SK-N-SH (cell line): ENCODE measurements around the gene PAQR3. TPM values are rescaled to one million over a fixed set of nuclear protein-coding genes. Genes with fewer than 3 reads are reported as not detected.

Experiments used
- CTCF ChIA-PET: fragments of 300-600, 350-600 bp; formaldehyde crosslinking; extraction: SDS; loops from one replicate; lab custom pipeline; 2021; lab: Yijun Ruan, JAX
- POLR2A ChIA-PET: fragments of 350-600 bp; sonication (Branson Sonifier 250); formaldehyde crosslinking; extraction: SDS; loops from one replicate; lab custom pipeline; 2020; ENCODE audit warnings: antibody characterized with exemption, inconsistent platforms; lab: Yijun Ruan, JAX
- DNase-seq: peaks from one replicate; pipeline ENCODE4 v3.0.0; 2012
- H2AFZ ChIP-seq: fragments of 200-600 bp; sonication (generic); 2 replicates; pipeline ENCODE4 v1.8.1; 2016; ENCODE audit warnings: antibody characterized with exemption, mild to moderate bottlenecking, low read depth
- H3F3A ChIP-seq: fragments of 200-600 bp; sonication (generic); replicated peaks from 2 replicates; pipeline ENCODE3; 2016; ENCODE audit warnings: antibody characterized with exemption, mild to moderate bottlenecking; ENCODE audit not compliant: insufficient read depth
- H3K27ac ChIP-seq, 2 experiments: fragments of 200-500 bp in 1 of 2; fragments of 200-600 bp in 1 of 2; sonication (Bioruptor generic) in 1 of 2; sonication (generic), shearing (Covaris generic) in 1 of 2; 2 replicates each; pipeline versions ENCODE4 v1.5.1 to v1.6.1; 2014 to 2016; ENCODE audit warnings: low read depth in 2 of 2, inconsistent platforms in 1 of 2, low read length in 1 of 2, mild to moderate bottlenecking in 1 of 2, mixed read lengths in 1 of 2
- H3K27me3 ChIP-seq: fragments of 200-600 bp; sonication (generic), shearing (Covaris generic); 2 replicates; pipeline ENCODE4 v1.6.1; 2016; ENCODE audit warnings: mixed run types; ENCODE audit not compliant: insufficient read depth
- H3K36me3 ChIP-seq, 2 experiments: fragments of 200-500 bp in 1 of 2; fragments of 200-600 bp in 1 of 2; sonication (Bioruptor generic) in 1 of 2; sonication (generic) in 1 of 2; replicated peaks in 1 of 2; 2 replicates each; pipeline versions ENCODE3 to v1.5.1; 2014 to 2016; ENCODE audit warnings: low read length in 1 of 2, mild to moderate bottlenecking in 1 of 2; ENCODE audit not compliant: insufficient read depth in 2 of 2, control insufficient read depth in 1 of 2
- H3K4me1 ChIP-seq, 2 experiments: fragments of 200-500 bp in 1 of 2; fragments of 200-600 bp in 1 of 2; sonication (Bioruptor generic) in 1 of 2; sonication (generic), shearing (Covaris generic) in 1 of 2; 2 replicates each; pipeline versions ENCODE4 v1.5.1 to v1.6.1; 2014 to 2016; ENCODE audit warnings: low read depth in 1 of 2, low read length in 1 of 2, mixed run types in 1 of 2; ENCODE audit not compliant: insufficient read depth in 2 of 2, control insufficient read depth in 1 of 2
- H3K4me2 ChIP-seq: fragments of 200-600 bp; sonication (generic), shearing (Covaris generic); 2 replicates; pipeline ENCODE4 v1.6.1; 2017; ENCODE audit warnings: mixed run types
- H3K4me3 ChIP-seq, 2 experiments: fragments of 200-500 bp in 1 of 2; fragments of 200-600 bp in 1 of 2; sonication (Bioruptor generic) in 1 of 2; sonication (generic), shearing (Covaris generic) in 1 of 2; 2 replicates each; pipeline versions ENCODE4 v1.5.1 to v1.8.1; 2014 to 2016; ENCODE audit warnings: low read depth in 2 of 2, inconsistent platforms in 1 of 2, low read length in 1 of 2, mild to moderate bottlenecking in 1 of 2, mixed read lengths in 1 of 2, moderate library complexity in 1 of 2
- H3K79me2 ChIP-seq: fragments of 200-600 bp; sonication (generic); 2 replicates; pipeline ENCODE4 v1.8.1; 2017; ENCODE audit warnings: mild to moderate bottlenecking; ENCODE audit not compliant: insufficient read depth
- H3K9ac ChIP-seq: fragments of 200-600 bp; sonication (generic); 2 replicates; pipeline ENCODE4 v1.6.1; 2017; ENCODE audit warnings: mixed run types
- H3K9me2 ChIP-seq: fragments of 200-600 bp; sonication (generic); 2 replicates; pipeline ENCODE4 v1.6.1; 2017; ENCODE audit warnings: mixed run types
- H3K9me3 ChIP-seq: fragments of 200-600 bp; sonication (generic); 2 replicates; pipeline ENCODE4 v1.6.1; 2017; ENCODE audit warnings: mixed run types, mild to moderate bottlenecking, moderate library complexity
- H4K20me1 ChIP-seq: fragments of 200-600 bp; sonication (generic); 2 replicates; pipeline ENCODE4 v1.6.1; 2017; ENCODE audit warnings: mild to moderate bottlenecking, mixed run types; ENCODE audit not compliant: insufficient read depth
- ELF1 ChIP-seq: IDR thresholded peaks from 2 replicates; pipeline ENCODE4 v1.4.0; 2012
- EZH2phosphoT487 ChIP-seq: fragments of 200-600 bp; sonication (generic); IDR thresholded peaks from 2 replicates; pipeline ENCODE4 v1.6.1; 2017; ENCODE audit warnings: low read depth, mixed run types, mild to moderate bottlenecking, antibody characterized with exemption, moderate library complexity, borderline replicate concordance
- FOSL2 ChIP-seq: IDR thresholded peaks from 2 replicates; pipeline ENCODE4 v1.4.0; 2012; ENCODE audit warnings: low read depth, mild to moderate bottlenecking, moderate library complexity, borderline replicate concordance
- FOXJ3 ChIP-seq: sonication (generic); formaldehyde crosslinking; IDR thresholded peaks from 2 replicates; pipeline ENCODE4 v1.5.1; 2020; ENCODE audit warnings: mild to moderate bottlenecking, missing genetic modification reagents
- FOXM1 ChIP-seq: IDR thresholded peaks from 2 replicates; pipeline ENCODE4 v1.4.0; 2012; ENCODE audit warnings: low read depth, mild to moderate bottlenecking
- GABPA ChIP-seq: IDR thresholded peaks from 2 replicates; pipeline ENCODE4 v1.4.0; 2012; ENCODE audit warnings: low read depth, mild to moderate bottlenecking
- GATA2 ChIP-seq: sonication (generic); formaldehyde crosslinking; IDR thresholded peaks from 2 replicates; pipeline ENCODE4 v1.5.0; 2020; ENCODE audit warnings: mild to moderate bottlenecking, missing genetic modification reagents
- IRF3 ChIP-seq: fragments of 150-350 bp; IDR thresholded peaks from 2 replicates; pipeline ENCODE4 v1.6.1; 2016; ENCODE audit warnings: mild to moderate bottlenecking, low read depth, low read length
- NFIC ChIP-seq: IDR thresholded peaks from 2 replicates; pipeline ENCODE4 v1.4.0; 2012; ENCODE audit warnings: borderline replicate concordance
- POLR2AphosphoS5 ChIP-seq: IDR thresholded peaks from 2 replicates; pipeline ENCODE4 v1.6.1; 2012; ENCODE audit warnings: low read depth, low read length
- RAD21 ChIP-seq: IDR thresholded peaks from 2 replicates; pipeline ENCODE4 v1.6.1; 2012; ENCODE audit warnings: mild to moderate bottlenecking, low read length
- RCOR1 ChIP-seq: fragments of 150-350 bp; IDR thresholded peaks from 2 replicates; pipeline ENCODE4 v1.6.1; 2017; ENCODE audit warnings: antibody characterized with exemption, low read length
- REST ChIP-seq: IDR thresholded peaks from 2 replicates; pipeline ENCODE4 v1.6.1; 2012; ENCODE audit warnings: mild to moderate bottlenecking, low read depth, low read length, moderate library complexity
- RFX5 ChIP-seq: IDR thresholded peaks from 2 replicates; pipeline ENCODE4 v1.6.1; 2012; ENCODE audit warnings: mild to moderate bottlenecking, improper control_type of control experiment, low read length
- RXRA ChIP-seq: IDR thresholded peaks from 2 replicates; pipeline ENCODE4 v1.4.0; 2012; ENCODE audit warnings: low read depth, mild to moderate bottlenecking, borderline replicate concordance
- SIN3A ChIP-seq: IDR thresholded peaks from 2 replicates; pipeline ENCODE4 v1.6.1; 2012; ENCODE audit warnings: low read depth, mild to moderate bottlenecking, low read length, moderate library complexity, borderline replicate concordance
- TAF1 ChIP-seq: IDR thresholded peaks from 2 replicates; pipeline ENCODE4 v1.6.1; 2012; ENCODE audit warnings: low read depth, mild to moderate bottlenecking, low read length, moderate library complexity, borderline replicate concordance
- TEAD4 ChIP-seq: IDR thresholded peaks from 2 replicates; pipeline ENCODE4 v1.4.0; 2012; ENCODE audit warnings: mild to moderate bottlenecking, borderline replicate concordance; ENCODE audit not compliant: insufficient read depth
- ZBTB33 ChIP-seq: IDR thresholded peaks from 2 replicates; pipeline ENCODE4 v1.4.0; 2012; ENCODE audit warnings: low read depth, borderline replicate concordance
- WGBS: methylation state at CpG from one replicate; pipeline ENCODE4 v1.1.6; 2017; ENCODE audit warnings: low lambda C conversion rate; 5-methylcytosine and 5-hydroxymethylcytosine counted together
- polyA plus RNA-seq, 3 experiments: library from polyadenylated mRNA; depleted of rRNA; stranded (reverse); fragments of >200 nt; gene quantifications; 2 replicates each; pipeline ENCODE4 v1.2.3, GENCODE V29; 2012

Gene PAQR3
- polyA plus RNA-seq, 1 of the 3 experiments (the other 2 are of a cell fraction): 10.3 TPM

GRCh38 chr4:78878031-78878430 is 61.2 kb downstream of the PAQR3 start:
- no peaks in the 10 kb centered on the region; the same call in 1 of the 2 replicates for H4K20me1 ChIP-seq
- no peaks in the 10 kb centered on the region for H3K79me2 ChIP-seq
- ChIA-PET POLR2A (no interaction called here), CTCF (no interaction called here)
- H3K9ac ChIP-seq: no peak overlapping the region
- no peaks in the 10 kb centered on the region for H3K27me3 ChIP-seq
- TF ChIP-seq FOSL2: no peak
- no peak for TF ChIP-seq RCOR1
- TF ChIP-seq TEAD4: no peak
- no peak for TF ChIP-seq NFIC
- no peak for TF ChIP-seq RAD21
- TF ChIP-seq EZH2phosphoT487: no peak
- no peak for TF ChIP-seq TAF1
- no peak for TF ChIP-seq IRF3
- no peak for TF ChIP-seq ZBTB33
- TF ChIP-seq FOXJ3: no peak
- TF ChIP-seq SIN3A: no peak
- H3K4me2 ChIP-seq: no peak overlapping the region
- no peak for DNase-seq
- H3K27ac ChIP-seq: no peak overlapping the region
- peaks cover 57 to 65% of the 10 kb centered on the region in 2 experiments for H3K36me3 ChIP-seq
- no peaks in the 10 kb centered on the region for H3K9me2 ChIP-seq
- H3F3A ChIP-seq: peaks cover 7% of the 10 kb centered on the region
- 97% methylated on average over 1 of the region's 1 CpG for WGBS
- H2AFZ ChIP-seq: no peak overlapping the region
- no peaks in the 10 kb centered on the region; a peak in 1 of 4 replicates for H3K4me1 ChIP-seq
- H3K9me3 ChIP-seq: no peaks in the 10 kb centered on the region
- H3K4me3 ChIP-seq: no peak overlapping the region

- no peak overlapping the region for H3K27ac ChIP-seq
- ChIA-PET POLR2A (no interaction called here), CTCF (interaction anchor here (0.7 kb wide), 1 partner anchor 264 kb away, joined by 3 read pairs; no protein-coding TSS in a partner anchor)
- H3K4me3 ChIP-seq: no peak overlapping the region
- no peaks in the 10 kb centered on the region; the same call in 1 of the 2 replicates for H4K20me1 ChIP-seq
- no peak overlapping the region for H3K4me2 ChIP-seq
- WGBS: 92% methylated on average over 5 of the region's 5 CpGs
- no peaks in the 10 kb centered on the region for H3K9me2 ChIP-seq
- no peak overlapping the region for H2AFZ ChIP-seq
- H3K27me3 ChIP-seq: no peaks in the 10 kb centered on the region
- H3K36me3 ChIP-seq: peaks cover 61 to 64% of the 10 kb centered on the region in 2 experiments
- H3K79me2 ChIP-seq: no peaks in the 10 kb centered on the region
- no peaks in the 10 kb centered on the region; a peak in 1 of 4 replicates for H3K4me1 ChIP-seq
- DNase-seq: no peak
- no peak overlapping the region for H3K9ac ChIP-seq
- no peaks in the 10 kb centered on the region for H3K9me3 ChIP-seq
- H3F3A ChIP-seq: peaks cover 7% of the 10 kb centered on the region
- TF ChIP-seq TEAD4 (no peak), RXRA (no peak), FOSL2 (no peak), GABPA (no peak), GATA2 (CRISPR knock-in tag) (no peak), REST (no peak), FOXM1 (no peak), TAF1 (no peak), RFX5 (no peak), ELF1 (no peak), NFIC (no peak), POLR2AphosphoS5 (no peak)
Measured at GRCh38 chr4:78876568-78877320, 62.5 kb downstream of the PAQR3 start.
